SKM-1 (cell line): ENCODE results near the gene ZNF780B.
A peak's percentile ranks its signal among the peaks of the same experiment; 100 is the strongest.

Source experiments
- DNase-seq: peaks from one replicate; lab custom pipeline; 2025; ENCODE audit not compliant: unreplicated experiment; lab: John Stamatoyannopoulos, UW

ZNF780B gene

DNA sequence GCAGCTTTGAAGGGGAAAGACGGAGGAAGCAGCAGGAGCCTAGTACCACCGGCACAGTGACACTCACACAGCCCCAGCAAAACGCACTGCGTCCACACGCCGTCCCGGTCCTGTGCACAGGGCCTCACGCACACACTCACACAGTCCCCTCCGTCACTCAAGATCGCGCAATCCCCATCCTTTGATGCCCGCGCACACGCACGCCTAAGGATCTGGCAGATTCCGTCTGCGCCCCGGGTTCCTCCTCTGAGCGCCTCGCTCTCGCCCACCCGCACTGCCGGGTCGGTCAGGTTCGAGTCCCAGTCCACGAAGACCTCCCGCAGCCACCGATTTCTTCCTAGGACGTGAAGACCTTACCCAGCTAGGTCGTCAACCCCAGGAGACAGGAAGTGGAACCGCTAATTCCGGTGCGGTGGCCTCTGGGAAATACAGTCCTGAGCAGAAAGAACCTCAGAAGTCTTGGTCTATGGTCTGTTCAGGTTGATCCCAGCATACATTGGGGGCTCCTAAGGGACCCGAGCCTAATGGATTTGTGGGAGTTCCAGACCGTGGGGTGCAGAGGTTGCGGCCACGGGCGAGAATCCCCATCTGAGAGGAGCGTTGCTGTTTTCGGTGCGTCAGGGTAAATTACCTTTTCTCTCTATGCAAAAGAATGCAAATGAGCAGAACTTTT is at the start of gene ZNF780B:
Gene ZNF780B (minus strand): TSS at position 400 of the 673 bp plus-strand sequence. CDS start 5,899 bp downstream, outside the sequence.
- DNase-seq = peak; percentile 62

DNA sequence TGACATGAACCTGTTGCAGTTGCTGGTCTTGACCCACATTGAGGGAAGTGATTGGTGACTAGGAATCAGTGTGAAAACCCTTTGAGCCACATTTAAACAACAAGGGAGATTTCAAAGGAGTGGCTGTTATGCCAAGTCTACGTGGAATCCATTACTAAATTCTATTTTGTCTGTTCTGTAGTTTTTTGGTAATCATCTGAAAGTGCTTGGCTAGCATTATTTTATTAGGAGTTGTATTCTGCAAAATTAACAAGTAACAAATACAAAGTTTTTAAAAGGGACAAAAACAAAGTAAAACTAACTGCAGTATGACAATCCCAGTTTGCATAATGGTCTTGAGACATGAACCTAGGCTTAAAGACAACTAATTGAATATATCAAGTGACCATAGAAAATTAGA is 48.7 kb upstream of the ZNF780B start:
- no peak for DNase-seq

DNA sequence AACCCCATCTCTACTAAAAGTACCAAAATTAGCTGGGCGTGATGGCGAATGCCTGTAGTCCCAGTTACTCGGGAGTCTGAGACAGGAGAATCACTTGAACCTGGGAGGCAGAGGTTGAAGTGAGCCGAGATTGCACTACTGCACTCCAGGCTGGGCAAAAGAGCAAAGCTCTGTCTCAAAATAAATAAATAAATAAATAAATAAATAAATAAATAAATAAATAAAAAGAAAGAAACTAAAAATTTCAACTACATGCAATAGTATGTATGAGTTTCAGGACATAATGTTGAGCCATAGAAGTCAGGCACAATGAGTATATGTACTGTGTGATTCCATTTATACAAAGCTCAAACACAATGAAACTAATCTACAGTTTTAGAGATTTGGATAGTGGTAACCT is 47.6 kb upstream of the ZNF780B start:
- DNase-seq = no peak

- DNase-seq = no peak
These were observed 45.8 kb upstream of the ZNF780B start for GRCh38 chr19:40101813-40102212.

DNA sequence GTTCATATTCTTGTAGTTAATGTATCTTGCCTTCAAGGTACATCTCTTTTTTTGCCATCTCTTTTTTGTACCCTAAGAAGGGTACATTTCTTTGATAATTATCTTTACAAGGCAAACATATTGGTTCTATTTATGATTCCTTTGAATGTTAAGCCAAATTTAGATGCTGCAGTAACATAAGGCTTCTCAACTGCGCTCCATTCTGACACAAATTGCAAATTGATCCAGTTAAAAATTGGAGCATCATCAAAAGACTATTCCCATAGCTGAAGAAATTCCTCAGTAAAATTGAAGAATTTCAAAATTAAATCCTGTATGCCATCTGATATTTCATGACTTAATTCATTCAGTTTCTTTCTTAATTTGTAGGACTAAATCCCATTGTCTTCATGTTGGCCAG is 37.4 kb upstream of the ZNF780B start:
- no peak for DNase-seq

- DNase-seq = no peak
These were observed 35.4 kb upstream of the ZNF780B start for GRCh38 chr19:40091205-40092129.

DNA sequence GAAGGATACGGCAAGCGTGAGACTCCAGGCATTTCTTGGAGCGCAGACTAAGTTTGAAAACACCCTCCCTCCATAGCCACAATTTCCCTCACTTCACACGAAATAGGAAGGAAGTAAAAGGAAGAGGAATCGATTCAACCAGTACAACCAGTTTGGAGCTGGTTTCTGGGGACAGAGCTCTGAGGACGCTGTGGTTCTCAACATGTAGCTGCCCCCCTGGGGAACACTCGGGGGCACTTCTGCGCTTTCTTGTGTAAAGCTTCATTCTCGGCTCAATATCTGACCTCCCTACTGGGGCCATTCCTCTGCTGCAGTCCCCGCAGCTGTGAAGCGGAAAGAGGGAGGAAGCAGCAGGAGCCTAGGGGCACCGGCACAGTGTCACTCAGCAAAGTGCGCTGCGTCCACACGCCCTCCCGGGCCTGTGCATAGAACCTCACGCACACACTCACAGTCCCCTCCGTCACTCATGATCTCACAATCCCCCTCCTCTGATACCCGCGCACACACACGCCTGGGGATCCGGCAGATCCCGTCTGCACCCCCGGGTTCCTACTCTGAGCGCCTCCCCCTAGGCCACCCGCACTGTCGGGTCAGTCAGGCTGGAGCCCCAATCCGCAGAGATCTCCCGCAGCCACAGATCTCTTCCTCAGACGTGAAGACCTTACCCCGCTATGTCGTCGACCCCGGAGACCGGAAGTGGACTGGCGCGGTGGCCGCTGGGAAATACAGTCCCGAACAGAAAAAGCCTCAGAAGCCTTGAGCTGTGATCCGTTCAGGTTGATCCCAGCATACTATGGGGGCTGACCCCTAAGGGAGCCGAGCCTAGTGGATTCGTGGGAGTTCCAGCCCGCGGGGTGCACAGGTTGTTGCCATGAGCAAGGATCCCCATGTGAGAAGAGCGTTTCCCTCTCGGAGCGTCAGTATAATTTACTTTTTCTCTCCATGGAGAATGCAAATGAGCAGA is 34.5 kb upstream of the ZNF780B start, which contains the start of gene ZNF780A:
Gene ZNF780A (minus strand): TSS at position 703 of the 964 bp plus-strand sequence. CDS start 6,190 bp downstream, outside the sequence.
- peak; percentile 24 for DNase-seq

DNA sequence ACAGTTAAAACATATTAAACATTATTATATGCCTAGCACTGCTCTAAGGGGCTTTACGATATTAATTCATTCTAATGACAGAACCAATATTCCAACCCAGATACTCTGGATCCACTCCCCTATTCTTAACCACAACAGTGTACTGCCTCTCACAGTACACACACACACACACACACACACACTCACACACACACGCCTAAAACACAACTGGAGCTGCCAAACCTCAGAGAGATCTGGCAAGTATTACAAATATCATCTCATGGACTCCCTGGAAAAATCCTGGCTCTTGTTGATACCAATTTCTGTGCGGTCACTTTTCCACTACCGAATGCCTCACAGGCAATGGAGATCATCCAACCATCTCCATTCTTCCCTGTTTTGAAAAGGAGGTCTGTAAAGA is 33.4 kb upstream of the ZNF780B start:
- no peak for DNase-seq

- no peak for DNase-seq
These were observed 32.4 kb upstream of the ZNF780B start for GRCh38 chr19:40088299-40089047.

DNA sequence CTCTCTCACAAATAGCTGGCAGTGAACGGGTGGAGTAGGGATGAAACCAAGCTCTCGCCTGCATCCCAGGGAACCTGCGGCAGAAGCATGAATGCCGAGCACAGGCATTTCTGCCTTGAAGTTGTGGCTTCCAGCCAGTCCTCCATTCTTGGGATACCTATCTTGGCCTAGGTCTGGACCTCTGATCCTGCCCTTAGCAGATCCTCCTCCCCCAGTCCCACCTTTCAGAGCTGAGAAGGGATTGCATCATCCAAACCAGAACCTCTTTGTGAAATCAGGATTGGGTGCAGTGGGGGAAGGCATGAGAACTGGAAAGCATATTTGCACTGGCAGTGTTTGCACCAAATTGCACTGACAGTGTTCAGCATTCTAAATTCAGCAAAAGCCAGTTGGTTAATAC is 28.9 kb upstream of the ZNF780B start:
- DNase-seq = no peak

GRCh38 chr19:40081411-40081810 is 25.4 kb upstream of the ZNF780B start:
- no peak for DNase-seq

DNA sequence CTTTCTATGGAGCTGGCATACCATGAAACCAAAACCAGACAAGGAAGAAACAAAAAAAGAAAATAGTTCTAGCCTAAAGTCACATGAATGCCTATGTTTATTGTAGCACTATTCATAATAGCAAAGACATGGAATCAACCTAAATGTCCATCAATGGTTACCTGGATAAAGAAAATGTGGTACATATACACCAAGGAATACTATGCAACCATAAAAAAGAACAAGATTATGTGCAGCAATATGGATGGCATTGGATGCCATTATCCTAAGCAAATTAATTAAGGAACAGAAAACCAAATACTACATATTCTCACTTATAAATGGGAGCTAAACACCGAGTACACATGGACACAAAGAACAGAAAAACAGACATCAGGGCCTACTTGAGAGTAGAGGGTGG is 24.3 kb upstream of the ZNF780B start:
- DNase-seq = no peak

GRCh38 chr19:40078377-40078776 is 22.3 kb upstream of the ZNF780B start:
- DNase-seq = no peak

GRCh38 chr19:40070058-40070457 is 14.0 kb upstream of the ZNF780B start:
- no peak for DNase-seq

DNA sequence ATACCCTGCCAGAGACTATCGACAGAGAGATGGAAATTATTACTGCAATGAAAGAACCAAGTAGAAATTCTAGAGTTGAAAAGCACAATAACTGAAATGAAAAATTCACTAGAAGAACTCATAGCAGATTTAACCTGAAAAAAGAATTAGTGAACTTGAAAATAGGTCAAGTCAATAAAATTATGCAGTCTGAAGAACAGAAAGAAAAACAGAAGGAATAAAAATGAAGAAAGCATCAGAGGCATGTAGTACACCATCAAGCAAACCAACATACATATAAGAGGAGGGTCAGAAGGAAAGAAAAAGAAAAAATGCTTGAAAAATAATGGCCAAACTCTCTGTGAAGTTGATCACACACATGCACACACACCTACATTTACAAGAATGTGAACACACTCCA is 3.6 kb upstream of the ZNF780B start:
- DNase-seq = no peak

GRCh38 chr19:40057166-40057565 is 1.1 kb upstream of the ZNF780B start:
- no peak for DNase-seq

DNA sequence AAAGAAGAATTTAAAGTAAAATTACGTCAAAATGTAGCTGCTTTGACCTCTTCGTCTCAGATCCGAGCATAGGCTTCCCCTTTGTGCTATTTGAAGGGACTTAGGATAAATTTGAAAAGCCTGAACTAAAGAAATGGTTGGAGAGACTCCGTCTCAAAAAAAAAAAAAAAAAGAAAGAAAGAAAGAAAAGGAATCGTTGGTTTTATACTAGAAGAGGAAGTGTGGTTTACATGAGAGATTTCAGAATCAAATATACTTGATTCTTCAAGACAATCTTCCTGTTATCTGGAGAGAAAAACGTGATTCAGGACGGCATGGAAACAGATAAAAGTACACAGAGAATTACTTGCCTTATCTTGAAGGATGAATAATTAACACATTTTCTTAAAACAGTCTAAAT is 474 bp upstream of the ZNF780B start:
- no peak for DNase-seq

GRCh38 chr19:40055049-40055448 is 982 bp downstream of the ZNF780B start:
- no peak for DNase-seq

DNA sequence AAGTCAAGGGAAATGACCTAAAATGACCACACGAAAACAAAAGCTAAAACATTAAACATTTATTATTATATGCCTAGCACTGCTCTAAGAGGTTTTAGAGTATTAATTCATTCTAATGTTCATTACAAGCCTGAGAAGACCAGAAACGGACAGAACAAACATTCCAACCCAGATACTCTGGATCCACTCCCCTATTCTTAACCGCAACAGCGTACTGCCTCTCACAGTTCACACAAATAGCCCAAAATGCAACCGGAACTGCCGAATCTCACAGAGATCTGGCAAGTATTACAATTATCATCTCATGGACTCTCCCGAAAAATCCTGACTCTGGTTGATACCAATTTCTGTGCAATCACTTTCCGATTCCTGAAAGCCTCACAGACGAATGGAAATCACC is 1.4 kb downstream of the ZNF780B start:
- DNase-seq = no peak

GRCh38 chr19:40053491-40053890 is 2.5 kb downstream of the ZNF780B start:
- DNase-seq = no peak
